HS-27A (cell line): Measurements from ENCODE around the gene BUD23.
A peak's percentile ranks its signal among the peaks of the same experiment; 100 is the strongest.
"Not testable (repeated sequence)": the region's sequence is repeated elsewhere in the genome, so short reads cannot be mapped to it uniquely, and the experiment has no call there.

Source experiments
- DNase-seq: peaks from one replicate; pipeline ENCODE4 v3.0.0-alpha.2; 2012; ENCODE audit warnings: low read depth, missing footprints

Gene BUD23

DNA sequence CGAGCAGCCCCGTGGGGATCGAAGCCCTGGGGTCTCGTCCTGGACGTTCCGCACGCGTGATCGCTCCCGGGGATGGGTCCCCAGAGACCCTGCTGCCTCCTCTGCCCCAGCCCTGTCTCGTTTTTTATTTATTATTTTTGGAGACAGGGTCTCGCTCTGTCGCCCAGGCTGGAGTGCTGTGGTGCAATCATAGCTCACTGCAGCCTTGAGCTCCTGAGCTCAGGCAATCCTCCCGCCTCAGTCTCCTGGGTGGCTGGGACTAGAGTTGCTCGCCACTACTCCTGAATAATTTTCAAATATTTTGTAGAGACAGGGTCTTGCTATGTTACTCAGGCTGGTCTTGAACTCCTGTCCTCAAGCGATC is 36.4 kb downstream of the BUD23 start:
- DNase-seq = no peak

DNA sequence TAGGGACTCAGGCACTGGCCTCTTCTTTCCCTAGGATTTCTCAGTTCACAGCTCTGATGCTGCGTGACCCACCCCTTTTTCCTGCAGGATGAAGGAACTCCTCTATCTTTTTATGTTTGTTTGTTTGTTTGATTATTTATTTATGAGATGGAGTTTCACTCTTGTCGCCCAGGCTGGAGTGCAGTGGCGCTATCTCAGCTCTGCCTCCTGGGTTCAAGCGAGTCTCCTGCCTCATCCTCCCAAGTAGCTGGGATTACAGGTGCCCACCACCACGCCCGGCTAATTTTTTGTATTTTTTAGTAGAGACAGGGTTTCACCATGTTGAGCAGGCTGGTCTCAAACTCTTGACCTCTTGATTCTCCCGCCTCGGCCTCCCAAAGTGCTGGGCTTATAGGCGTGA is 37.0 kb downstream of the BUD23 start:
- not testable (repeated sequence) for DNase-seq

DNA sequence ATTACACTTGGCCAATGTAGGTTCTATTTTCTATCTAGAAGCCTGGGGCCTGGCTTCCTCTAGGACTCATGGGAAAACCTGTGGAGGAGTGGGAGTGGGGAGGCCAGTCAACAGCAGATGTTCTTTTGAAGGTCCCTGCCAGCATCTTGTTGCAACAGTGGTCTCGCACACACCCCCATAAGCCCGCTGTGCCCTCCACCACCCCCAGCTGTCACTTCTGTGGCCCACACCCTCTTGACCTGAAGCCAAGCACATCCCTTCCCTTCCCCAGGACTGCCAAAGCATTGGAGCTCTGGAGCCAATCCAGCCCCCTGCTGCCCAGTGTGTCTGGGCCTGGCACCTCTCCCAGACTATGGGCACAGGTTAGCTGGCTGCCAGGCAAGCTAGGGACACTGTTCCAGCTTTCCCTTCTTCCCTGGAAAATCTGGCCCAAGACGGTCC is 38.0 kb downstream of the BUD23 start:
- no peak for DNase-seq

DNA sequence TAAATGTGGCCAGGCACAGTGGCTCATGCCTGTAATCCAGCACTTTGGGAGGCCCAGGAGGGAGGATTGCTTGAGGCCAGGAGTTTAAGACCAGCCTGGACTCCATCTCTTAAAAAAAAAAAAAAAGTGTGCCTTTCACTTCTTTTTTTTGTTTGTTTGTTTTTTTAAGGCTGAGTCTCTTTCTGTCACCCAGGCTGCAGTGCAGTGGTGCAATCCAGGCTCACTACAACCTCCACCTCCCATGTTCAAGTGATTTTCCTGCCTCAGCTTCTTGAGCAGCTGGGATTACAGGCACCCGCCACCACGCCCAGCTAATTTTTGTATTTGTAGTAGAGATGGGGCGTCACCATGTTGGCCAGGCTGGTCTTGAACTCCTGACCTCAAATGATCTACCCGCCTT is 38.8 kb downstream of the BUD23 start:
- DNase-seq = not testable (repeated sequence)

DNA sequence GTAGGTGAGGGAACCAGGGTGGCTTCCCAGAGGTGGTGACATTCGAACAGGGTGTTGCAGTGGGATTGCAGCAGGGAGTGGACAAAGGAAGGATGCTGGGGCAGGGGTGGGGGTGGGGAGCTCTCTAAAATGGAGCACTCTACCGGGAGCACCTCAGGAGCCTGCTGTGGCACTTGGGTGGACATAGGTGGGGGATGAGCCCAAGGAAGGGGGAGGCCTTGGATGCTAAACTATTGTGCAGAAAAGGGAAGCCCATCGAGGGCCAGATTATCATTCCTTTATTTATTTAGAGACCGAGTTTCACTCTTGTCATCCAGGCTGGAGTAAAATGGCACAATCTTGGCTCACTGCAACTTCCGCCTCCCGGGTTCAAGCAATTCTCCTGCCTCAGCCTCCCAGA is 39.4 kb downstream of the BUD23 start:
- no peak for DNase-seq

DNA sequence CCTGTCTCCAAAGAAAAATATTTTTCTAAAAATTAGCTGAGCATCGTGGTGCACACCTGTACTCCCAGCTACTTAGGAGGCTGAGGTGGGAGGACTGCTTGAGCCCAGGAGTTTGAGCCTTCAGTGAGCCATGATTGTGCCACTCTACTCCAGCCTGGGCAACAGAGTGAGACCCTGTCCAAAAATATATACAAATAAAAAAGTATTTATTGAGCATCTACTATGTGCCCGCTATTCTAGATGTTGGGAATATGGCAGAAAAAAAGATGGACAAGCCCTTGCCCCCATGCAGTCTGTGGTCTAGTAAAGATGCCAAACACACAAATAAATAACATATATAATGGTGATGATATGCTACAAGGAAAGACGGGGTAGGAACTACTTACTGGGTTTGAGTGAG is 40.4 kb downstream of the BUD23 start:
- DNase-seq = no peak

DNA sequence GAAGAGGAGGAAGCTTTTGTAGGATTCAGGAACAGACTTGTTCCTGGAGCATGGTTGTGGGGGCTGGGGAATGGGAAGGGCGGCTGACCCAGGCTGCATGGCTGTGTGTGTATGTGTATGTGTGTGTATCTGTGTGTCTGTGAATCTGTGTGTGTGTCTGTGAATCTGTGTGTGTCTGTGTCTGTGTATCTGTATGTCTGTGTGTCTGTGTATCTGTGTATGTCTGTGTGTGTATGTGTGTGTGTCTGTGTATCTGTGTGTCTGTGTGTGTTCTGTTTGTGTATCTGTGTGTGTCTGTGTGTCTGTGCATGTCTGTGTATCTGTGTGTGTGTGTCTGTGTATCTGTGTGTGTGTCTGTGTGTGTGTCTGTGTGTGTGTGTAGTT is 42.7 kb downstream of the BUD23 start:
- DNase-seq = no peak

DNA sequence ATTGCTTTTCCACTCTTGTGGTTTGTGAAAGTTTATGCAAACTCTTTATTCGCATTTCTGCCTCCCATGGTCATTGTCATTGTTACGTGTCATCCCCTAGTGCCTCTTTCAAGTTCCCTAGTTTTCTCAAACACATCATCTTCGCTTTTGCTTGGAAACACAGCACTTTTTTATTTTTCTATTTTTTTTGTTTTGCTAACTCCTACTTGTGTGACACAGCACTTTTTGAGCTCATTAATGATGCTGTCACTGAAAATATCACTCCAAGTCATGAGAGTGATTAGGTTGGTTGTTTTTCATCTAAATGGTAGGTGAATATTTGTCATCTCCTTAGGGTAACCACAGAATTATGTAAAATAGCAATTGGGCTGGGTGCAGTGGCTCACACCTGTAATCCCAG is 44.6 kb downstream of the BUD23 start:
- DNase-seq = no peak

DNA sequence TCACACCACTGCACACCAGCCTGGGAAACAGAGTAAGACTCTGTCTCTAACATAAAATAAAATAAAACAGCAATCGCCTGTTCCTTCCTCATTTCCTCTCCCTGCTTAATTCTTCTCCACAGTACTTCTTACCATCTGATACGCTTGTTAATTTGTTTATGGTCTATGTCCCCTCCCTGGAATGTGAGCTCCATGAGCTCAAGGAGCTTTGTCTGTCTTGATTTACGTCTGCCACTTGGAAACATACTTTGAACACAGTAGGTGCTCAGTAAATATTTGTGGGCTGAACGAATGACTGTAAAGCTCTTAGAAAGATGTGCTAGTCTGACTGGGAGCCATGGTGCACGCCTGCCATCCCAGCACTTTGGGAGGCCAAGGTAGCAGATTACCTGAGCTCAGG is 45.2 kb downstream of the BUD23 start:
- no peak for DNase-seq

DNA sequence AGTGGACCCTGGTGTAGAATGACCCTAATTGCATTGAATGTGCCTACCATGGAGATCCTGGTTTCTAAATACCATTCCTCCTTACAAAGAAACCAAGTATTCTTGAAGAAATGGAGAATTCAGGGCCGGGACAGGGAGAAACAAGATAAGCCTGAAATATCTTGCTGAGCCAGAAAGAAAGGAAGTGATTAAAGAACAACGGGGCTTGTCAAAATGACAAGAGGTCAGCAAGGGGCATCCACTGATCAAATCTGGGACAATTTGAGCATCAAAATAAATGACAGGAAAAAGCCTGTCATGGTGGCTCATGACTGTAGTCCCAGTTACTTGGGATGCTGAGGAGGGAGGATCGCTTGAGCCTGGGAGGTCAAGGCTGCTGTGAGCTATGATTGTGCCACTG is 47.1 kb downstream of the BUD23 start:
- DNase-seq = no peak

DNA sequence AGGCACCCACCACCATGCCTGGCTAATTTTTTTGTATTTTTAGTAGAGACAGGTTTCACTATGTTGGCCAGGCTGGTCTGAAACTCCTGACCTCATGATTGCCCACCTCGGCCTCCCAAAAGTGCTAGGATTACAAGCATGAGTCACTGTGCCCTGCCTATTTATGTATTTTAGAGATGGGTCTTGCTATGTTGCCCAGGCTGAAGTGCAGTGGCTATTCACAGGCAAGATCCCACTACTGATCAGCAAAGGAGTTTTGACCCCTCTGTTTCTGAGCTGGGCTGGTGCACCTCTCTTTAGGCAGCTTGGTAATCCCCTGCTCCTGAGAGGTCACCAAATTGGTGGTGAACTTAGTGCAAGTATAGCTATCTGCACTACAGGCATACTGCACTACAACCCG is 49.0 kb downstream of the BUD23 start:
- DNase-seq = no peak

DNA sequence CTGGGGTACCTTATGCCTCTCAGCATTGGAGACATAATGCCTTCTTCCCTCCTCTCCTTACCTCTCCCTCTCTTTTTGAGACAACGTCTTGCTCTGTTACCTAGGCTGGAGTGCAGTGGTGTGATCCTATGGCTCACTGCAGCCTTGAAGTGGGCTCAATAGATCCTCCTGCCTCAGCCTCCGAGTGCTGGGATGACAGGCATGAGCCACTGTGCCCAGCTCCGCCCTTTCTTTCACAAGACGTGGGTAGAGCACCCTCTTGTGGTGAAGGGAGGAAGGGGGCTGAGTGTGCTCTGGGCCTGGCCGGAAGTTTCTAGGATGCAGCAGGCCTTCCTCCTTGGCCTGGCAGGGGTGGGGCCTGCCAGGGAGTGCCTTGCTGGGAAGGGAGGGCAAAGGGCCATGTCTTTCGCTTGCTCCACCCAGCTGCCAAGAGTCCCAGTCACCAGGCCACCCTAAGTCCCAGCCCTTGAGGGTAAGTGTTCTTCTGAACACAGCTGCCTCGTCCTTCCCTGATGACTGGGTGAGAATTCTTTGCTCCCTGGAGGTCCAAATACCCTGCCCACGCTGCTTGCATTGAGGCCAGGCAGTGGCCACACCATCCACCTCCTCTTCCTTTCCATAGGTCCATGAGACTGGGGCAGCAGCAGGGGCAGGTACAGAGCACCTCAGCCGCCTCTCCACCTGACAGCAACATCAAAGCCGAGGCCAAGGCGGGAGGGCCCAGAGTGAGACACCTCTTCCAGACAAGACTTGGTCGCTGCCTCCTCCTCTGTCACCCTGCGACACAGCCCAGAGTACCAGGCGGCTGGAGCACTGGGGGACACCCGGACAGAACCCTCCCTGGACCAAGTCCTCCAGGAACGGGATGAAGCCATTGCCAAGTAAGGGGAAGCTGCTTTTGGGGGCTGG is 51.5 kb downstream of the BUD23 start:
- peak; percentile 82 for DNase-seq

DNA sequence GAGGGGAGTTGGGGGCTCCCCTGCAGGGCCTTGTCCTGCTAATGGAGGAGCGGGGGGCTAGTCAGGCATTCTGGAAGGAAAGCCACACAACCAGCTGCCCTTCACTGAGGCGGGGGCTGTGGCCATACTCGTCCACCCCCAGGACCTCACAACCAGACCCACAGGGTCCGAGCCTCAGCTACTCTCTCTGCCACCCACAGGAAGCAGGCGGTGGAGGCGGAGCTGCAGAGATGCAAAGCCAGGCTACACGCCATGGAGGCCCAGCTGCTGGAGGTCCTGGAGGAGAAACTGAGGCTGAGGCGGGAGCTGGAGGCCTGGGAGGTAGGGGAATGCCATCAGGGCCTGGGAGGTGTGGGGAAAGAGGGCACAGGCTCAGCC is 52.1 kb downstream of the BUD23 start:
- DNase-seq = no peak

DNA sequence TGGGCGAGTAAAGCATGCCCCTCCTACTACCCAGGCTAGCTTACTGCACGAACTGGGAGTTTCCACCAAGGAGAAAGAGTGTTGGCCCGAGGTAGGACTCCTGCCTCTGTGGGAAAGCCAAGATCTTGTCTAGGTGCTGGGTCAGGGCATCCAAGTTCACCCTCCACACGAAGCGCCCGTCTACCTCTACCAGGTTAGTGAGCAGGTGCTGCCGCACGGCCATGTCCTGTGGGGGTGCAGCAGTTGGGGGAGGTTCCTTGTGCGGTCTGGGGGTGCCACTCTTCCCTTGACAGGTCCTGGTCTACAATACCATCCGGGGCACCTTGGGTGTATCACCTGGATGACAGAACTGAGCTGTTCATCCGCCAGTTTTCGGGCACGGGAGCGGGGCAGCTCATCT is 53.5 kb downstream of the BUD23 start:
- DNase-seq = no peak

DNA sequence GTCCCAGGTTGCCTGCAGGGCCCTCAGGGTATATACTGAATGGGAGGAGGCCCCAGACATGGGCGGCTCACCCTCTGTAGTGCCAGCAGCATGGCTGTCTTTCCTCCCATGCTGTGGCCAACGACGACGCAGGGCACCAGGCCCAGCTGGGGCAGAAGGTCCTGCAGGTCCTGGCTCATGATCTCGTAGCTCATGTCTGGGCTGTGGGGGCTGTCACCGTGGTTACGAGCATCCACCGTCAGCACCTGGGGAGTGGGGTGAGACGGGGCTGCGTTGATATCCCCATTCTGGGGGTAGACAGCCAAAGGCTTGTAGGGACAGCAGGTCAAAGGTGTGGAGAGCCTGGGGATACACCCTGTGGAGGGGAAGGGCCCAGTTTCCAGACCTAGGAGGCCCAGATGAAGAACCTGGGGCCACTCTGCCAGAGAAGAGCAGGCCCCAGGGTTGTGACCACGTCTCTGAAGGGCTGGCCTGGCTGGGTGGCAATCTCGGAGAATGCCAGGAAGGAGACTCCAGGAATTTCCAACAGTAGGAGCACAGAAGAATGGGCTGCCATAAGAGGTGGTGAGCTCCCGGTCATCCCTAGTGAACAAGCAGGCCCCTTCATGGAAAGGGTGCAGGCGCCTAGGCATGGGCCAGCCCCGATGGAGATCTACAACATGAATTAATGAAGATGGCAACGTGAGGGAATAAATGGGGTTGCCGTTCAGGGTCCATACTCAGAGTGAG is 54.3 kb downstream of the BUD23 start:
- DNase-seq = no peak

DNA sequence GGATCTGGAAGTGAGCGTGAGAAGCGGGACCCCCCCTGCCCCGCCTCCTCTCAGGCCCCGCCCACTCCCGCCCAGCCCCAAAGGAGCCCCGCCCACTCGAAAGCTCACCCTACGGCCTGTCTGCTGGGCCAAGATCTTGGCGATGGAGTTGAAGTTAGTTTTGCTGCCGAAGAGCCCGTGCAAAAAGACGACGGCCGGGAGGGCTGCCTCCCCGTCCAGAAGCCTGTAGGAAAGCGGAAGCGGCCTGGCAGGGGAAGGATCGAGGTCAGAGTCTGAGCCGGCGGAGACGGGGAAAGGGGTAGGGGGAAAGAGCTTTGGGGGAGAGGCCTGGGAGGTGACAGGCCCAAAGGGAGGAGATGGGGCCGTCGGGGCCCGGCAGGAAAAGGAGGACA is 54.8 kb downstream of the BUD23 start:
- no peak for DNase-seq

DNA sequence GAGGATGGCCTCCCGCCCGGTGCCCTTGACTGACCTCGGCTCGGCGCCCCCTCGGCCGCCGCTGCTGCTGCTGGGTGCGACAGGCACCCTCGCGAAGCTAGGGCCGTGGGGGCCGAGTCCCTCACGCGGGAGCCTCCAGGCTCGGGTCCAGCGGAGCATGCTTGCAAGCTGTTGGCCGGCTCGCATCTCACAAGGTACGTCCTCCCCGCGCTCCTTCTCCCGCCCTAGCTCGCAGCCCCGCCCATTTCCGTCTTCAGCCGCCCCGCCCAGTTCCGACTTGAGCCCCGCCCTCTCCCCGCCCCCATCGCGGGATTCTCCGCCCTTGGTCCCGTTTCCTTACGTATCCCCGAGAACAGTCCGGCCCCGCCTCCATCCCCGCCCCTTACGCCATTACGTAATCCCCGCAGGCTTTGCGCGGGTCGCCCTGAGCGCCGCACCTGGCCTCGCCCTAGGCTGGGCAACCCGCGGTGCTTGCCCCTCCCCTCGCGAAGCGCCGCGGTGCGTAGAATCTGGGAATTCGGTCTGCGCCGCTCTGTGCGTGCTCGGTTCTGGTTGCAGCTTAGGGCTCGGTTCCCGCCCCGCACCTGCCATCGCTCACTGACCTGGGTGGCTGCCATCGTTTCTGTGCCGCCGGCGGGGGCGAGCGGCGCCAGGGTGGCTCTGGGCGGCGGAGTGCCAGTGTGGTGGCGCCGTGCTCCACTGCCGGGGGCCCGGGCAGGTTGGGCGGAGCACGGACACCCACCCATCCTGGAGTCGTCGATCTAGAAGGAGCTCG is 55.4 kb downstream of the BUD23 start, which contains the start of gene ABHD11:
Gene ABHD11 (minus strand): TSS at position 191 of the 775 bp plus-strand sequence. CDS start 32 bp downstream, at position 159.
- peak; percentile 85 for DNase-seq

DNA sequence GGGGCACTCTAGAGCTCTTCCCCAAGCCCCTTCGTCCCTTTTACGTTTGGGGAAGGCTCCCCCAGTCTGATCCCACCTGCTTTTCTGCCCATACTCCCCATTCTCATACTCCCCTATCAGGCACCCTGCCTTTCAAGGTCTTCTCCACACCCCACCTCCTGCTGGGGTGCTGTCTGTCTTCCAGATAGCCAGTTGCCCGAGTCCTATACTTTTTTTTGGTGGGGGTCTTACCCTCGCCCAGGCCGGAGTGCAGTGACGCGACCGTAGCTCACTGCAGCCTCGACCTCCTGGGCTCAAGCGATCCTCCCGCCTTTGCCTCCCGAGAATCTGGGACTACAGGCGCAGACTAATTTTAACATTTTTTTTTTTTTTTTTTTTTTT is 56.0 kb downstream of the BUD23 start:
- no peak for DNase-seq

DNA sequence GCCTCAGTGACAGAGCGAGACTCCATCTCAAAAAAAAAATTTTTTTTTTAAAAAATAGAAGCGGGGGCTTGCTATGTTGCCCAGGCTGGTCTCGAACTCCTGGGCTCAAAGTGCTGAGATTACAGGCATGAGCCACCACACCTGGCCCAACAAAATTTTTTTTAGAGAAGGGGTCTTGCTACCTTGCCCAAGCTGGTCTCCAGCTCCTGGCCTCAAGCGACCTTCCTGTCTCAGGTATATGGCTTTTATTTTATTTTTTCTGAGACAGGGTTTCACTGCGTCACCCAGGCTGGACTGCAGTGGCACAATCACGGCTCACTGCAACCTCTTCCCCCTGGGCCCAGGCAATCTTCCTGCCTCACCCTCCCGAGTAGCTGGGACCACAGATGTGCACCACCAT is 56.8 kb downstream of the BUD23 start:
- no peak for DNase-seq

DNA sequence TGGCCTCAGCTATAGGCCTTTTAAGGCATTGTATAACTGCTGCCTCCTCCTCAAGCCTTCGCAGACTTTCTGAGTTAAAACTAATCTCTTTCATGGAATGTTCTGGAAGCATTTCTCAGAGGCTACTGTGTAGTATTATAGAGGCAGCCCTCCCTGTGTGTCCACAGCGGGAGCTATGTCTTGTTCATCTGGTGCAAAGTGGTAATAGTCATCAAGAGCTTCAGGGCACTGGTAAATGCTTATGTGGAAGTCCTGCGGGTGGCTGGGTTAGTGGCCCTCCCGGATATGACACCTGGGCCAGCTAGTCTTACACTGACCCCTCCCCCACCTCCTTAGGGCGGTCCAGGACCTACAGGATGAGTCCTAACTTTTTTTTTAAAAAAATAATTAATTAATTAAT is 57.4 kb downstream of the BUD23 start:
- DNase-seq = no peak

DNA sequence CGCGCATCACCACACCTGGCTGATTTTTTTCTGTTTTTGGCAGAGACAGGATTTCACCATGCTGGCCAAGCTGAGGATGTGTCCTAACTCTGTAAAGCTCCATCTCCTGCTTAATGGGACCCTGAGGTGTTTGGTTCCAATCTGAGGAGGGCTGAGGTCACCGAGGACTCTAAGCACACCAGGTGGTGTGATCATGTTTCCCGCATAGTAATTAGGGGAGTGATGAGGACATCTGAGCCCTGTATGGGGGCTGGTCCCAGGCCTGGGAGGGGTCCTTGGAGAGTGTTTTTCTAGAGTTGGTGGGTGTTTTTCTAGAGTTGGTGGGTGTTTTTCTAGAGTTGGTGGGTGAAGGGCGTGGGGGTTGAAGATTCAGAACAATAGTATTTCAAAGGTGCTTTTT is 58.2 kb downstream of the BUD23 start:
- DNase-seq = no peak

DNA sequence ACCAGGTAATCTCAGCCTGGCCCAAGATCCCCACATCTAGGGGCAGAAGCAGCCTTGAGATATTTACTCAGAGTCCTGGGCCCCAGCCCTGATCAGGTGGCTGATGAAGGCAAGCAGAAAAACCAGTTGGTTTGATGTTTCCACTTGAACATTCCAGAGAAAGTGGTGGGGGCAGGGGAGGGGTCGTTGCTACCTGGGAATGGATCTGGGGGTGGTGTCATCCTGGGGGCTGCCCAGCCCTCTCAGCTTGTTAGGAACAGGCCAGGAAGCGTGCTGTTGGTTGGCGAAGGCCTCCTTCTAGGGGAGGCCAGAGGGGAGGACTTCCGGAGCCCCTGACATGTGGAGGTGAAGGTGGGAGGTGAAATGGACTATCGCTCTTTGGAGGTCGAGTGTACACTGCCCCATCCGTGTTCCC is 58.9 kb downstream of the BUD23 start:
- DNase-seq = no peak
